ELF-1 (cell line): ENCODE results near the gene ADH1B.
"Not testable (repeated sequence)": the region's sequence is repeated elsewhere in the genome, so short reads cannot be mapped to it uniquely, and the experiment has no call there.

ENCODE experiments used
- DNase-seq: peaks from one replicate; pipeline ENCODE4 v3.0.0-alpha.2; 2016; ENCODE audit warnings: low read depth, low spot score

The ADH1B gene

DNA sequence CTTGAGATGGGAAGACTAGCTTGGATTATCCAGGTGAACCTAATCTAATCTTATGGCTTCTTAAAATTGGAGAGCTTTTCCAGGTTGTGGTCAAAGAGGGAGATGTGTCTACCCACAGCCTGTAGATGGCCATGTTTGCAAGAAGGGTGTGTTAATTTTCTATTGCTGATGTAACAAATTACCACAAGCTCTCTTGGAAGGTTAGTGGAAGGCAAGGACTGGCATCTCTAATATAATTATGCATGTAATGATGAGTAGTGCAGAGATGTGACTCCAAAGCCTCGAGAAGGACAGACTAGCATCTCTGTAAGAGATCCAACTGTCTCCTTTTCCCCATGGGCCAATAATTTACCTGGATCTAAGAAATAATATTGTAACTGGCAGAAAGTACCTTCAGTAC, 3.2 kb upstream of the ADH1B start:
- DNase-seq = no peak

DNA sequence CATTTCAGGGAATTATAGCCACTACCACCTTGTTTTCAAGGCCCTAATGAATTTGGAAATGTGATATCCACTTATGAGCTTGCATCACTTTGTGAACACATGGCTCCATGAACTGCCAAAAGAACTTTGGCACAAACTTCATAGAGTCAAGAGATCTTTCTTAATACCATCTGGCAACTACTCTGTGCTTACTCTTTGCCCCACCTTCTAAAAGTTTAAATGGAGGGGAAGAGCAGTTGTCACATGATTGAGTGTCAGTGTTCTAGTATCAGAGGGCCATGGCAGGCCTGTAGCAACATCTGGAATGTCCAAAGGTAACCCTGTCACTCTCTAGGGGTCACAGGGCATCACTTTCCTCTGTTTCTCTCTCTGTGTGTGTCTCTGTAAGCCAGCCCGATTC, 2.6 kb upstream of the ADH1B start:
- no peak for DNase-seq

- DNase-seq = not testable (repeated sequence)
Observed at GRCh38 chr4:99317811-99318210, 3.4 kb downstream of the ADH1B start.

DNA sequence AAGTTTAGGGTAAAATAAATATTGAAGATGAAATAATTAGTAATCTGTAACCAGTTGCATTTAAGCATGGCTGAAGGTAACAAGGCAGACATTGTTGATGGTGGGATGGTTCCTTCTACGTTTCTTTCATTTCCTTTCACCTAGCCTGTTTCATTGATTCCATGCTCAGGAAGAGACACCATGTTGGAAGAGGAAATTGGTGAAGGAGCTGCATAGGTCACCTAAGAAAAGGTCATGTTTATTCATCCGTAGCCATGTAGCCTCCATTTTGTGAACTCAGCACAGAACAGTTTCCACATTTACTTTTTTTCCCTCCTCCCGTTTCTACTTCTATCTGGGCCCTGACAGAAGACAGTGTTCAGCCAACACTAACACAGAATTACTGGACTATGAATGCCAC, 3.8 kb downstream of the ADH1B start:
- no peak for DNase-seq

- no peak for DNase-seq
Observed at GRCh38 chr4:99315839-99316238, 5.4 kb downstream of the ADH1B start.

GRCh38 chr4:99314211-99314610, 7.0 kb downstream of the ADH1B start:
- no peak for DNase-seq

DNA sequence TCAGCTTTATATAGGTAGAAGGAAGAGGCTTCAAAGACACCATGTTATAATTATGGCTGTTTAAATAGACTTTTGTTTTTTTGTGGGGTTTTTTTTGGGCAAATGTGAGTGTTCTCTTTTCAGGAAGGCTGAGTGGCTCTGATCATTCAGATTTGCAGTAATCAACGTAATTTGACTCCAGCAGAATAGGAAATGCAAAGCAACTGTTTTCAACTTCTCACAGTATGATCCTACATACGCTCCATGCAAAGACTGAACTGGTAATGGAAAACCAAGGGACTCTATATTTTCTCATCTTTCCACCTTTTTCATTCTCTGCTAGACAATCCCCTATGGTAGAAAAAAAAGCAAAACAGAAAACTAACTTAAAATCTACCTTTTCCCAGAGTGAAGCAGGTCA, 10.8 kb downstream of the ADH1B start:
- no peak for DNase-seq

DNA sequence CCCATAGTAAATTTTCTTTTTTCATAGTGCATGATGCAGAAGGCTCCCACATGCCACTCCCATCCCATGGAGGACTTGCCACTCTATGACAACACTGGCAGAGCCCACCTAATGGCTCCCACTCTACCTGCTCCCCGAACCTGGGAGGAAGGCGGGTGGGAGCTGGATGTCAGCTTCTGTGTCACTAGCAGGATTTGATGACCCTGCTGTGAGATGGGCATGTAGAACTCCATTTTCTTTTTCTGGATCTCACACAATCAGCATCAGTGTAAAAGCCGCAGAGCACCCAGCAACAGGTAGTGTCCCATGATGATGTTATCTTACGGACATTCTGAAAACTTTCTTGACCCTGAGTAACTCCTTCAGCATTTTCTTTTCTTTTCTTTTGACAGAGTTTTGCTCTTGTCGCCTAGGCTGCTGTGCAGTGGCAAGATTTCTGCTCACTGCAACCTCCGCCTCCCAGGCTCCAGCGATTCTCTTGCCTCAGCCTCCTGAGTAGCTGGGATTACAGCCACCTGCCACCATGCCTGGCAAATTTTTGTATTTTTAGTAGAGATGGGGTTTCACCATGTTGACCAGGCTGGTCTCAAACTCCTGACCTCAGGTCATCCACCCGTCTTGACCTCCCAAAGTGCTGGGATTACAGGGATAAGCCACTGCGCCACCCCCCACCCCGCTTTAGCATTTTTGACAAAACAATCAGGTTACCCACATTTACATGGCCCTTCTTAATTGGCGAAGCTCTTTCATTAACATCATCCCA, 15.4 kb downstream of the ADH1B start:
- no peak for DNase-seq

DNA sequence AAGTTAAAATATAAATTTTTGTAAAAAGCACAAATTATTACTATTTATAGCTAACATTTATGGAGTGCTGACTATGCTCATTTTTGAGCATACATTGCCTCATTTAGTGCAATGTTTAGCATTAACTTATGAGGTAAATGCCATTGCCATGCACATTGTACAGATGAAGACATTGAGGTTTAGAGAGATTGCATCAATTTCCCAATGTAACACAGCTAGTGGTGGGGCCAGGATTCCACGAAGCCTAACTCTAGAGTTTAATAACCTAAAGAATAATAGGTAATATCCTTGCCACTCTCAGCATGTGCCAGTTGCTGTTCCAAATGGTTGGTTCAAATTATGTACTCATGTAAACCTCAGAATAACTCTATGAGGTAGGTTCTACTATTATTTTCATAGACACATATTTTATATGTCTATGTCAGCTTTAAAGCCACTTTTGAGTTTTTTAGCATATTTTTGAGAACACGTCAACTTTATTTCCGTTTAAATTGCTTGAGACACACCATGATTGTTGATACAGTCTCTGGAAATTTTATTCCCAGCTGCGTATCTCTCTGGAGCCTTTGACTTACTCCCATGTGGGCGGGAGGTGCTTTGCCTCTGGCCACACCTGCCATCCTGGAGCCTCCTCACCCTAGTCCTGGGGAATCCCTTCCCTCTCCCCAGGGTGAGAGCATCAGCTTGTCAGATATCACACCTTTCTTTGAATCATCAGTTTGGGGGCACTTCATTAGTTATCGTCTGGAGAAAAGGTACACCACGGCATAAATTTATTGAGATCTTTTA, 19.6 kb downstream of the ADH1B start:
- no peak for DNase-seq

DNA sequence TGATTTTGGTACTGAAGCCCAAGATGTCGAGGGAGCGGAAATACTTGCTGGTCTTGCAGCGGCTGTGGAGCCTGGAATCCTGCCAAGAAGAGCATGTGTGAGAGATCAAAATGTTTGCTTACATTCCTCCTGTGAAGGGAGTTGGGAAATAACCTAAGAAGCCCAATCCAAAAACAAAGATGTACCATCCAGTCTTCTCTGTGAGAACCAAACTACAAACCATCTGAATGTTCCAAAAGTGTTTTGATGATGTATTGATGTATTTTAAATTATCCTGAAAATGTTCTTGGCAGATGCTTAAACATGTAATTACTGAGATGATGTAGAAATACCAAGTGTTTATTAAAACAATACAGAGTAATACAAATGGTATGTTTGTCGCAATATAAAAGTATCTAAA, 20.3 kb downstream of the ADH1B start:
- DNase-seq = no peak

DNA sequence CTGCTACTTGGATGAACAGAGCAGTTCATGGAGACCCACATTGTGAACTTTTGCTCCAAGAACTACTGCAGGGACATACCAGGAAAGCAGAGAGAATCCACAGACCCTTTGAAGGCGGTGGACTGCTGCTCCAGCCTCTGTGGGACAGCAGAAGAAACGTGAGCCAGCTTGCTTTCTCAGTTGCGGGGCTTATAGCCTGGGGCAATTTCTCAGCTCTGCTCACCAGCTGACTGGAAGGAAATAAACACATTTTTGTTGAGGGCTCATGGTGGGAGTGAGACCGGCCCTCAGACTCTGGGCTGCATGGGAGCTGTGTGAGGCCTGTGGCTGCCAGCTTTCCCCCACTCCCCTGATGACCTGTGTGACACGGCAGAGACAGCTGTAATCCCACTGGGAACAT, 27.8 kb downstream of the ADH1B start:
- peak; percentile 62 for DNase-seq

DNA sequence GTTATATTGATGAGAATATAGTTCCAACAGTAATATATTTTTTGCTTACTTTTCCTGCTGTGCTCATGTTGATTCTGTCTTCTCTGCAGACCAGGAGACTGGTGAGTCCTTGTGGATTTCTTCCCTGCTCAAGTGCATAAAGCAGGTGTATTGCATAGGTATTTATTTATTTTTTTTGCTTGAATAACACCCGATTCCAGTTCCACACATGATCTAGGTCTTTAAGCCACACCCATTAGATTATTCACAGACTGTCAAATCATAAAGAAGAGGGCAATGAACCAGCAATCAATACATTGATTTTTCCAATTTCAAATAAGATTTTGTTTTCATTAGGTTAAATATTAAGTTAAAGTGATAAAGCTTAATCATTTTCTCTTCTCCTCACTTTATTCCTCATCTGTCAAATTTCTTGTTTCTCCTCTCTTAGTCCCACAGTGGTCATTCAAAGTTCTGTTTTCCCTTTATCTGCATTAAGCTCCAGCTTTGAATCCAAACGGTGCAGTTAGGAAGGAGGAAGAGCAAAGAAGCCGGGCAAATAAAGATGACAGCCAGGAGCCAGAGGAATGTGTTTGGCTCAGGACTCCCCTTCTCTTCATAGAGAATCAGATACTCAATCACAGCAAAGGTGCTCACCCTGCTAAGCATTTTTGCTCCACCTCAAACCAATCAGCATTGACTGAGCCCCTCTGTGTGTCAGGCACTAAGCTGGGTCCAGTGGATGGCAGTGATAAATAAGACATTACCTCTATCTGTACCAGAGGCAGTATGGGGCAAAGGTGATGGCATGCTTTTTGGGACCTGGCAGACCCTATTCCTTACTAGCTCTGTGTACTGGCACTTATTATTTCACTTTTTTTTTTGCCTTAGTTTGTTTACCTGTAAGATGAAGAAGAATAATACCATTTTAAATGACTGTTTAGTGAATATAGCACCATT, 30.1 kb downstream of the ADH1B start, which contains the start of gene ADH1A:
TSS of gene ADH1A (minus strand) at position 138 of the 939 bp plus-strand sequence. CDS start at position 67, 71 bp downstream.
- DNase-seq = no peak

- no peak for DNase-seq
Observed at GRCh38 chr4:99285387-99285786, 35.8 kb downstream of the ADH1B start.

- no peak for DNase-seq
Observed at GRCh38 chr4:99282731-99283130, 38.5 kb downstream of the ADH1B start.

GRCh38 chr4:99281261-99281660, 39.9 kb downstream of the ADH1B start:
- DNase-seq = no peak

GRCh38 chr4:99276417-99276816, 44.8 kb downstream of the ADH1B start:
- DNase-seq = no peak

GRCh38 chr4:99275885-99276284, 45.3 kb downstream of the ADH1B start:
- DNase-seq = no peak

DNA sequence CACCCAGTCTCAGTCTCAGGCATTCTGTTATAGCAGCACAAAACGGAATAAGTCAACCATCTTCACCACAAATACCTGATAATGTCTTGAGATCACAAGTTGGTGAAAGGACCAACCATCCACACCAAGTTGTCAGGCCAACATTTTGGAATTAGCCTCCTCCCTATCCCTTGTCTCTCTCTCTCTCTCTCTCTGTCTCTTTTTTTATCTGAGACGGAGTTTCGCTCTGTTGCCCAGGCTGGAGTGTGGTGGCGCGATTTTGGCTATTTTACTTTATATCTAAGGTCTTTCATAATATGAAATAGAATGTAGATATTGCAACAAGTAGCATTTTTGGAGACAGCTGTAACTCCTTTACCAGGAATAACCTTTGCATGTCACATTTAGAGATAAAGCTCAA, 46.2 kb downstream of the ADH1B start:
- no peak for DNase-seq

GRCh38 chr4:99273704-99274103, 47.5 kb downstream of the ADH1B start:
- no peak for DNase-seq

GRCh38 chr4:99264927-99265326, 56.3 kb downstream of the ADH1B start:
- DNase-seq = no peak
